Epithelial cell of proximal tubule (primary cell): Measurements from ENCODE around the gene LSM7. TPM values are rescaled to one million over a fixed set of nuclear protein-coding genes. Genes with fewer than 3 reads are reported as not detected.

Experiments
- DNase-seq: peaks from one replicate; pipeline ENCODE4 v3.0.0-alpha.2; 2011; ENCODE audit warnings: low read depth
- H3K4me3 ChIP-seq: 2 replicates; pipeline ENCODE4 v1.5.1; 2011; ENCODE audit warnings: low read depth, mild to moderate bottlenecking, low read length
- CTCF ChIP-seq: conservative IDR thresholded peaks from 2 replicates; pipeline ENCODE4 v1.5.1; 2012; ENCODE audit warnings: low read depth, mild to moderate bottlenecking, low read length
- total RNA-seq: library from RNA; depleted of rRNA; stranded (reverse); fragments of >200 nt; gene quantifications from 2 replicates; pipeline ENCODE4 v1.2.3, GENCODE V29; 2015

Gene LSM7
- total RNA-seq, 1 donor from 2014 or later = 352 TPM

GRCh38 chr19:2320049-2320448 is 8.3 kb downstream of the LSM7 start:
- DNase-seq = no peak

GRCh38 chr19:2319551-2319950 is 8.8 kb downstream of the LSM7 start:
- no peak for TF ChIP-seq CTCF
- DNase-seq = no peak
- no peak overlapping the region for H3K4me3 ChIP-seq

More at GRCh38 chr19:2320049-2320448, 8.3 kb downstream of the LSM7 start:
- no peak for TF ChIP-seq CTCF
- no peak overlapping the region for H3K4me3 ChIP-seq

DNA sequence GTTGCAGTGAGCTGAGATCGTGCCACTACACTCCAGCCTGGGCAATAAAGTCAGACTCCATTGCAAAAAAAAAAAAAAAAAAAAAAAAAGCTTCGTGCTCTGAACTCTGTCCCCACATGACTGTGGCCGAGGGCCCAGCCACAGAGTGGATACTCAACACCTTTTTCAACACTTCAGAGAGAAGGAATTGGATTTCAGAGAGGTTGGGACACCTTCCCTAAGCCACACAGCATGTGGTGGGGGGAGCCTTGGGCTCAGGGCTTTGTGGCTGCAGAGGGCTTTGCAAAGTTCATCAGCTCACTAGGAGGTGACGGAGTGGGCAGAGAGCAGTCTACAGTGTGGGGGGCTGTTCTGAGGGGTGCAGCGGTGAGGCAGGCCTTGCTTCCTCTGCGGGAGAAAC is 9.5 kb downstream of the LSM7 start:
- TF ChIP-seq CTCF = no peak
- no peak overlapping the region for H3K4me3 ChIP-seq
- no peak for DNase-seq

DNA sequence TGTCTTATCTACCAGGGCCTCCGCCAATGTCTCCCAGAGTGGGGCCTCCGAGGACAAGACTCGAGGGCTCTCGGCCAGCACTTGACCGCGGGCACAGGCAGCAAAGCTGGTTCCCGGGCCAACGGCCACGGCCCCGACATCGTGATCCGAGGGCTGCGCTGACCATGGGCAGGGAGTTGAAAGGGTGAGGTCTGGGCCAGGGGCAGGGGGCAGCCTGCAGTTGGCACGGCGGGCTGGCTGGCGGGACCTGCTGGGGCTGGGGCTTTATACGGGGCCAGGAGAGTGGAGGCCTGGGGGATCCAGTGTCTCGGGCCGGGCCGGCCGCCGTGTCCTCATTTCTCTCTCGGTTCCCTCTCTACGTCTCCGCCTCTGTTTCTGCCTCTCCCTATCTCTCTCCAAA is 10.6 kb downstream of the LSM7 start:
- no peak for DNase-seq
- H3K4me3 ChIP-seq = no peak overlapping the region
- no peak for TF ChIP-seq CTCF

- no peak for TF ChIP-seq CTCF
- DNase-seq = no peak
Measured at GRCh38 chr19:2317300-2317699, 11.1 kb downstream of the LSM7 start.

DNA sequence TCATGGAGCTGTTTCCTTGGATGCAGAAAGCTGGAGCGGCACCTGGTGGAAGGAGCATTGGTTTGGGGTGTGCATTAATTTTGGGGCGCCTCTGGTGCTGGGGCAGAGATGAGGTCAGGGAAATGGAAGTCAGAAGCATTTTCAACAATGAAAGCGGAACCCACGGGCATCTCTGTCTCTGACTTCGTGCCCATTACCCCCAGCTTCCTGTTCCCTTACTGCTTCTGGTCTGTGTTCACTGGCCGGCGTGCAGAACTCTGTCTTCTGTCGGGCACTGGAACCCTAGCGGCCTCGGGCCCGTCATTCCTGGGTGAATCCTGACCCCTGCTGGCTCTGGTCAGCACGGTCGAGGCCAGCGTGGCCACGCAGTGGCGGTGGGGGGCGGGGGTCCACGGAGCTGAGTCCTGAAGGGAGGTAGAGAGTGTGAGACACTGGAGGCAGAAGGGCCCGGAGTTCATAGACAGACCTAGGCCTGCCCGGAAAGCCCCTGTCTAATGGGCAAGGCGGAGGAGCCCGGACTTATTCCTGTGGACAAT is 12.5 kb downstream of the LSM7 start:
- no peak overlapping the region for H3K4me3 ChIP-seq
- TF ChIP-seq CTCF = peak; percentile 72
- DNase-seq = no peak

More at GRCh38 chr19:2317300-2317699, 11.1 kb downstream of the LSM7 start:
- no peak overlapping the region for H3K4me3 ChIP-seq

DNA sequence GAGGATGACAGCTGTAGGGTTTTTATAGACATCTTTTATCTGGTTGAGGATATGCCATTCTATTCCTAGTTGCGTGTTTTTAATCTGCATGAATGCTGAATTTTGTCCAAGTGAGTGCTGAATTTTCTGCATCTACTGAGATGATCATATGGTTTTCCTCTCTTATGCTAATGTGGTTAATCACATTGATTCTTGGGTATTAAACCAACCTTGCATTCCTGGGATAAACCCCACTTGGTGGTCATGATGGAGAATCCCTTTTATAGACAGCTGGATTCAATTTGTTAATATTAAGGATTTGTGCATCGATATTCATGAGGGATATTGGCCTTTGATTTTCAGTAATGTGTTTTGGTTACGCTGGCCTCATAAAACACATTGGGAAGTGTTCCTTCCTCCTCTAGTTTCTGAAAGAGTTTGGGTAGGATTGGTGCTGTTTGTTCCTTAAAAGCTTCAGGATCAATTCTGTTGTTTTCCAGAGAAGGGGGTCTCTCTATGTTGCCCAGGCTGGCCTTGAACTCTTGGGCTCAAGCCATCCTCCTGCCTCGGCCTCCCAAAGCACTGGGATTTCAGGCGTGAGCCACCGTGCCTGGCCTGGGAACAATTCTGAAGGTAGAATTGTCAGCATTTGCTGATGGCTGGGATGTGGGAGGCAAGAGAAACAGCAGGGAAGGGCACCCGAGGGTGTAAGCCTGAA is 13.1 kb downstream of the LSM7 start:
- DNase-seq = no peak
- TF ChIP-seq CTCF = no peak
- H3K4me3 ChIP-seq = no peak overlapping the region
